Measurements from ENCODE around the gene TECTA.

- TF ChIP-seq, protein P1, sequence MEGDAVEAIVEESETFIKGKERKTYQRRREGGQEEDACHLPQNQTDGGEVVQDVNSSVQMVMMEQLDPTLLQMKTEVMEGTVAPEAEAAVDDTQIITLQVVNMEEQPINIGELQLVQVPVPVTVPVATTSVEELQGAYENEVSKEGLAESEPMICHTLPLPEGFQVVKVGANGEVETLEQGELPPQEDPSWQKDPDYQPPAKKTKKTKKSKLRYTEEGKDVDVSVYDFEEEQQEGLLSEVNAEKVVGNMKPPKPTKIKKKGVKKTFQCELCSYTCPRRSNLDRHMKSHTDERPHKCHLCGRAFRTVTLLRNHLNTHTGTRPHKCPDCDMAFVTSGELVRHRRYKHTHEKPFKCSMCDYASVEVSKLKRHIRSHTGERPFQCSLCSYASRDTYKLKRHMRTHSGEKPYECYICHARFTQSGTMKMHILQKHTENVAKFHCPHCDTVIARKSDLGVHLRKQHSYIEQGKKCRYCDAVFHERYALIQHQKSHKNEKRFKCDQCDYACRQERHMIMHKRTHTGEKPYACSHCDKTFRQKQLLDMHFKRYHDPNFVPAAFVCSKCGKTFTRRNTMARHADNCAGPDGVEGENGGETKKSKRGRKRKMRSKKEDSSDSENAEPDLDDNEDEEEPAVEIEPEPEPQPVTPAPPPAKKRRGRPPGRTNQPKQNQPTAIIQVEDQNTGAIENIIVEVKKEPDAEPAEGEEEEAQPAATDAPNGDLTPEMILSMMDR (IDR thresholded peaks at IDR 0.05), result no peak
- TF ChIP-seq POLR2A (IDR thresholded peaks at IDR 0.05), result no peak
Measured at GRCh38 chr11:121095561-121095960, 5.5 kb upstream of the TECTA start.
